GM23338 (cell line): ENCODE data around the gene MYOZ2.

Experiments used
- CTCF ChIP-seq, 2 experiments: fragments of 200-600 bp in 1 of 2; sonication (generic) in 1 of 2; conservative IDR thresholded peaks; 2 replicates each; pipeline versions ENCODE4 v1.5.1 to v1.6.1; 2016 to 2017; ENCODE audit warnings: antibody characterized with exemption in 2 of 2, low read depth in 2 of 2, mild to moderate bottlenecking in 2 of 2, moderate library complexity in 1 of 2
- EZH2 ChIP-seq: fragments of 200-600 bp; sonication (generic); IDR thresholded peaks from one replicate; pipeline ENCODE4 v1.8.0; 2017; ENCODE audit warnings: antibody characterized with exemption, mild to moderate bottlenecking, low read depth; ENCODE audit not compliant: unreplicated experiment
- NANOG ChIP-seq: IDR thresholded peaks from 2 replicates; pipeline ENCODE4 v1.6.1; 2016; ENCODE audit warnings: antibody characterized with exemption, borderline replicate concordance
- POLR2AphosphoS5 ChIP-seq: IDR thresholded peaks from 2 replicates; pipeline ENCODE4 v1.6.1; 2016; ENCODE audit warnings: antibody characterized with exemption, low read depth
- REST ChIP-seq: IDR thresholded peaks from one replicate; pipeline ENCODE4 v1.6.1; 2018; ENCODE audit warnings: antibody characterized with exemption; ENCODE audit not compliant: unreplicated experiment
- STAT1 ChIP-seq: IDR thresholded peaks from one replicate; pipeline ENCODE4 v1.6.1; 2016; ENCODE audit warnings: antibody characterized with exemption; ENCODE audit not compliant: unreplicated experiment
- ZNF331 ChIP-seq: fragments of 250-450 bp; sonication (Bioruptor Pico); IDR thresholded peaks from 2 replicates; pipeline ENCODE4 v1.5.0; 2020; ENCODE audit warnings: low read depth, mild to moderate bottlenecking, moderate library complexity

GRCh38 chr4:119125931-119126330, 9.7 kb upstream of the MYOZ2 start:
- TF ChIP-seq CTCF (conservative IDR thresholded peaks at IDR 0.05; ENCODE audit: low read depth in 2 of 2) (no peak), ZNF331 (CRISPR knock-in tag) (no peak), POLR2AphosphoS5 (no peak), EZH2 (no peak), NANOG (no peak), REST (no peak), STAT1 (no peak)
